Endothelial cell of umbilical vein (primary cell): ENCODE measurements around the gene CLSTN2. TPM values are rescaled to one million over a fixed set of nuclear protein-coding genes. Genes with fewer than 3 reads are reported as not detected.

Experiments
- BruUV-seq: library from RNA; stranded (reverse); fragments of 400-500 nt; replicated peaks from 2 replicates; lab custom pipeline; 2021; lab: Mats Ljungman, UMichigan
- CTCF ChIA-PET: fragments of 300-600, 350-600 bp; sonication (Branson Sonifier 250); formaldehyde crosslinking; loops from one replicate; lab custom pipeline; 2021; ENCODE audit warnings: antibody characterized with exemption, inconsistent platforms; lab: Charles Lee
- POLR2A ChIA-PET: fragments of 300-600, 350-600 bp; sonication (Branson Sonifier 250); formaldehyde crosslinking; loops from one replicate; lab custom pipeline; 2021; ENCODE audit warnings: antibody characterized with exemption, inconsistent platforms; lab: Charles Lee
- DNase-seq: peaks from one replicate; pipeline ENCODE4 v3.0.0-alpha.2; 2011; ENCODE audit warnings: low read depth, low spot score
- FAIRE-seq: peaks from 2 replicates; lab custom pipeline; 2011; peaks lifted over from hg19 to GRCh38; lab: Jason Lieb, UNC
- H2AFZ ChIP-seq: 2 replicates; pipeline ENCODE4 v1.6.0; 2012; ENCODE audit warnings: low read depth, low read length, control low read depth, inconsistent platforms
- H3K27ac ChIP-seq: 2 replicates; pipeline ENCODE4 v1.5.1; 2011; ENCODE audit warnings: low read depth, mild to moderate bottlenecking, control low read depth, low read length, moderate library complexity; ENCODE audit not compliant: insufficient read depth
- H3K27me3 ChIP-seq, 2 experiments: 2 replicates each; pipeline versions ENCODE4 v1.6.0 to v1.6.1; 2011; ENCODE audit warnings: low read length in 2 of 2, mixed read lengths in 1 of 2; ENCODE audit not compliant: control insufficient read depth in 2 of 2, insufficient read depth in 2 of 2
- H3K36me3 ChIP-seq, 2 experiments: 2 replicates in 1 of 2; 3 replicates in 1 of 2; pipeline ENCODE4 v1.5.1; 2011; ENCODE audit warnings: low read length in 2 of 2, mild to moderate bottlenecking in 1 of 2, moderate library complexity in 1 of 2; ENCODE audit not compliant: control insufficient read depth in 2 of 2, insufficient read depth in 2 of 2; ENCODE audit errors: extremely low read depth in 1 of 2
- H3K4me1 ChIP-seq: 3 replicates; pipeline ENCODE4 v1.5.1; 2011; ENCODE audit warnings: mild to moderate bottlenecking, low read length; ENCODE audit not compliant: control insufficient read depth, insufficient read depth; ENCODE audit errors: extremely low read depth
- H3K4me2 ChIP-seq: 2 replicates; pipeline ENCODE4 v1.6.1; 2011; ENCODE audit warnings: low read length, control low read depth, mixed read lengths; ENCODE audit not compliant: insufficient read depth
- H3K4me3 ChIP-seq, 3 experiments: fragments of 200-600 bp in 1 of 3; sonication (generic), shearing (Covaris generic) in 1 of 3; replicated peaks in 1 of 3; 2 replicates each; pipeline ENCODE4 v1.5.1; 2011 to 2016; ENCODE audit warnings: control low read depth in 3 of 3, low read length in 3 of 3, mild to moderate bottlenecking in 2 of 3, inconsistent platforms in 1 of 3, low read depth in 1 of 3, moderate library complexity in 1 of 3; ENCODE audit not compliant: insufficient read depth in 1 of 3
- H3K79me2 ChIP-seq: 2 replicates; pipeline ENCODE4 v1.6.0; 2012; ENCODE audit warnings: low read length, inconsistent platforms; ENCODE audit not compliant: control insufficient read depth, insufficient read depth
- H3K9ac ChIP-seq: replicated peaks from 2 replicates; pipeline ENCODE3; 2011; ENCODE audit warnings: low read length, control low read depth; ENCODE audit not compliant: insufficient read depth; ENCODE audit errors: extremely low read depth
- H3K9me1 ChIP-seq: replicated peaks from 3 replicates; pipeline ENCODE4 v1.6.0; 2011; ENCODE audit warnings: mild to moderate bottlenecking, low read length; ENCODE audit not compliant: control insufficient read depth, insufficient read depth; ENCODE audit errors: extremely low read depth
- H3K9me3 ChIP-seq: replicated peaks from 2 replicates; pipeline ENCODE4 v1.5.1; 2012; ENCODE audit warnings: low read length, inconsistent platforms; ENCODE audit not compliant: control insufficient read depth, insufficient read depth
- H4K20me1 ChIP-seq: replicated peaks from 2 replicates; pipeline ENCODE3; 2011; ENCODE audit warnings: mild to moderate bottlenecking, low read length; ENCODE audit not compliant: control insufficient read depth, insufficient read depth; ENCODE audit errors: extremely low read depth
- EZH2 ChIP-seq: IDR thresholded peaks from 2 replicates; pipeline ENCODE4 v1.6.1; 2012; ENCODE audit warnings: borderline replicate concordance, low read depth, mild to moderate bottlenecking, moderate library complexity, low read length, inconsistent platforms; ENCODE audit not compliant: severe bottlenecking
- FOS ChIP-seq: IDR thresholded peaks from 2 replicates; pipeline ENCODE4 v1.6.1; 2011; ENCODE audit warnings: mild to moderate bottlenecking, low read length, moderate library complexity, borderline replicate concordance; ENCODE audit not compliant: insufficient read depth
- MAX ChIP-seq: IDR thresholded peaks from 2 replicates; pipeline ENCODE4 v1.6.1; 2011; ENCODE audit not compliant: insufficient read depth, insufficient read length
- POLR2AphosphoS5 ChIP-seq: IDR thresholded peaks from 2 replicates; pipeline ENCODE4 v1.6.1; 2012; ENCODE audit warnings: low read depth, mild to moderate bottlenecking, control low read depth, low read length, moderate library complexity; ENCODE audit not compliant: insufficient read depth
- dilution Hi-C: fragments of 300-500 bp; cut with MboI; formaldehyde crosslinking; loops from one replicate; pipeline ENCODE4 v1.15.0; 2019; ENCODE audit warnings: low sequenced_read_pairs; ENCODE audit not compliant: extremely low pct_ligation_motif_present
- intact Hi-C: fragments of 100-400 bp; cut with micrococcal nuclease; formaldehyde crosslinking; loops from one replicate; pipeline ENCODE4 v1.10.0; 2022
- polyA plus RNA-seq, 4 experiments: library from polyadenylated mRNA; depleted of rRNA in 3 of 4; stranded (reverse) in 3 of 4; unstranded in 1 of 4; fragments of >200 nt; gene quantifications; 2 replicates each; pipeline versions ENCODE4 v1.2.1 to v1.2.3, GENCODE V29; 2011 to 2012; ENCODE audit warnings: missing spikeins in 1 of 4
- total RNA-seq: library from RNA; stranded (reverse); gene quantifications from 2 replicates; pipeline ENCODE4 v1.2.3, GENCODE V29; 2021

Gene CLSTN2
- total and polyA plus RNA-seq, 2 donors (not counting 3 experiments of a cell fraction or from before 2014, with no cell fraction given) = 0.26 to 0.38 TPM

DNA sequence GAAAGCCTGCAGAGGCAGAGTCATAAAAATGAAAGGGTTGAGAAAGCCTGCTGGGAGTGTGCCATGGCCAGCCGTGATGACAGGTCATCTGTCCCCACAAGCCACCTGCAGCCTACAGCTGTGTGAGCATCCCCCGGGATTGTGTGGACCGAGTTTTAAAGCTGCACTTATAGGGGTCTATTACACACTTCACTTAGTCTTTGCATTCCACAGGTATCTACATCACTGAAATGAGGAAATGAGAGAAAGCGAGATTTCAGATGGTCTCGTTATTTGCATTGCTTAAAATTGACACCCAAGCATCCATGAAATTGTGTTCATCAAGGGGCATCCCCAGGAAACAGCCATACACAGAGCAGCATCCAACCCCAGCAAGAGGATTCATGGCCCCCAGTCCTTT lies 605.3 kb downstream of the CLSTN2 start:
- Histone ChIP-seq H3K9me1 (no peaks in the 10 kb centered on the region), H2AFZ (no peak overlapping the region), H3K27ac (no peak overlapping the region), H3K36me3 (no peaks in the 10 kb centered on the region), H3K4me1 (no peaks in the 10 kb centered on the region), H3K9me3 (no peaks in the 10 kb centered on the region), H3K4me3 (no peak overlapping the region), H3K4me2 (no peak overlapping the region), H3K27me3 (no peaks in the 10 kb centered on the region), H3K79me2 (no peaks in the 10 kb centered on the region), H4K20me1 (no peaks in the 10 kb centered on the region), H3K9ac (no peak overlapping the region)
- dilution Hi-C loops = no loop called here
- BruUV-seq = no TSS peak
- POLR2A ChIA-PET = no interaction called here
- no peak for FAIRE-seq
- DNase-seq = no peak
- CTCF ChIA-PET = no interaction called here
- no peak for TF ChIP-seq MAX
- TF ChIP-seq EZH2 = no peak
- intact Hi-C loops = no loop called here

- Histone ChIP-seq H3K9ac (no peak overlapping the region), H3K27ac (no peak overlapping the region), H3K9me1 (no peaks in the 10 kb centered on the region), H2AFZ (no peak overlapping the region), H3K4me2 (no peak overlapping the region), H4K20me1 (no peaks in the 10 kb centered on the region), H3K9me3 (no peaks in the 10 kb centered on the region), H3K4me1 (no peaks in the 10 kb centered on the region), H3K4me3 (no peak overlapping the region), H3K27me3 (no peaks in the 10 kb centered on the region), H3K36me3 (no peaks in the 10 kb centered on the region), H3K79me2 (no peaks in the 10 kb centered on the region)
- ChIA-PET CTCF (no interaction called here), POLR2A (no interaction called here)
- no peak for DNase-seq
- no peak for FAIRE-seq
- TF ChIP-seq FOS (no peak), POLR2AphosphoS5 (no peak)
- dilution Hi-C loops (no loop called here), intact Hi-C loops (no loop called here)
- no TSS peak for BruUV-seq
These were observed 607.1 kb downstream of the CLSTN2 start for GRCh38 chr3:140541975-140542653.
